GM12878 (cell line): Measurements from ENCODE around the gene SLC22A3. TPM values are rescaled to one million over a fixed set of nuclear protein-coding genes. Genes with fewer than 3 reads are reported as not detected.

Experiments
- ATAC-seq: fragments of 200-7000 bp; cut with Tn5 transposase; 3 replicates; pipeline ENCODE4 v1.9.1; 2020; ENCODE audit warnings: mild to moderate bottlenecking, moderate library complexity
- BruUV-seq: library from RNA; stranded (reverse); fragments of 400-500 nt; replicated peaks from 2 replicates; lab custom pipeline; 2021; lab: Mats Ljungman, UMichigan
- CTCF ChIA-PET: fragments of 300-600 bp; sonication (Branson Sonifier 250); formaldehyde crosslinking; extraction: SDS; loops from one replicate; lab custom pipeline; 2021; ENCODE audit warnings: inconsistent platforms; lab: Yijun Ruan, JAX
- POLR2A ChIA-PET: fragments of 350-600 bp; formaldehyde crosslinking; extraction: SDS; loops from one replicate; lab custom pipeline; 2021; ENCODE audit warnings: inconsistent platforms; lab: Charles Lee
- RAD21 ChIA-PET: fragments of 300-600 bp; sonication (Branson Sonifier 250); formaldehyde crosslinking; loops from one replicate; lab custom pipeline; 2023; ENCODE audit warnings: antibody characterized with exemption; ENCODE audit not compliant: unreplicated experiment; lab: Charles Lee
- SMC1A ChIA-PET: fragments of 300-600 bp; sonication (Branson Sonifier 250); formaldehyde crosslinking; loops from one replicate; lab custom pipeline; 2023; ENCODE audit not compliant: unreplicated experiment, uncharacterized antibody; lab: Charles Lee
- DNase-seq: peaks from one replicate; pipeline ENCODE4 v3.0.0-alpha.2; 2011; ENCODE audit warnings: low read depth, low spot score
- FAIRE-seq: peaks from 3 replicates; lab custom pipeline; 2011; peaks lifted over from hg19 to GRCh38; lab: Jason Lieb, UNC
- H2AFZ ChIP-seq: 2 replicates; pipeline ENCODE4 v1.6.0; 2011; ENCODE audit warnings: low read depth, low read length, control low read depth; ENCODE audit not compliant: control insufficient read depth
- H3K27ac ChIP-seq: 2 replicates; pipeline ENCODE4 v1.5.1; 2011; ENCODE audit warnings: control low read depth; ENCODE audit not compliant: control insufficient read depth, insufficient read depth
- H3K27me3 ChIP-seq, 2 experiments: replicated peaks in 1 of 2; 2 replicates each; pipeline versions ENCODE4 v1.6.0 to v1.6.1; 2011; ENCODE audit warnings: low read length in 1 of 2; ENCODE audit not compliant: control insufficient read depth in 2 of 2, insufficient read depth in 2 of 2
- H3K36me3 ChIP-seq, 2 experiments: 2 replicates each; pipeline ENCODE4 v1.5.1; 2011; ENCODE audit warnings: low read length in 1 of 2; ENCODE audit not compliant: control insufficient read depth in 2 of 2, insufficient read depth in 2 of 2
- H3K4me1 ChIP-seq: 2 replicates; pipeline ENCODE4 v1.6.1; 2011; ENCODE audit warnings: mild to moderate bottlenecking, low read length, moderate library complexity, mixed read lengths; ENCODE audit not compliant: control insufficient read depth, insufficient read depth
- H3K4me2 ChIP-seq: 2 replicates; pipeline ENCODE4 v1.6.0; 2011; ENCODE audit warnings: control low read depth; ENCODE audit not compliant: control insufficient read depth, insufficient read depth
- H3K4me3 ChIP-seq: fragments of 200-600 bp; sonication (generic); 2 replicates; pipeline ENCODE4 v1.5.1; 2016
- H3K79me2 ChIP-seq: 2 replicates; pipeline ENCODE4 v1.6.0; 2011; ENCODE audit warnings: low read length; ENCODE audit not compliant: control insufficient read depth, insufficient read depth
- H3K9ac ChIP-seq: 2 replicates; pipeline ENCODE4 v1.8.0; 2011; ENCODE audit warnings: low read length, control low read depth, mixed read lengths; ENCODE audit not compliant: control insufficient read depth, insufficient read depth
- H3K9me3 ChIP-seq: replicated peaks from 3 replicates; pipeline ENCODE4 v1.5.1; 2011; ENCODE audit warnings: mild to moderate bottlenecking, low read length; ENCODE audit not compliant: control insufficient read depth, insufficient read depth
- H4K20me1 ChIP-seq: 2 replicates; pipeline ENCODE4 v1.6.0; 2011; ENCODE audit not compliant: control insufficient read depth, insufficient read depth
- BCL3 ChIP-seq: IDR thresholded peaks from 2 replicates; pipeline ENCODE4 v1.6.1; 2011; ENCODE audit warnings: borderline replicate concordance, low read depth, mild to moderate bottlenecking, moderate library complexity, low read length; ENCODE audit not compliant: insufficient read depth, poor library complexity, severe bottlenecking
- CBFB ChIP-seq: IDR thresholded peaks from 2 replicates; pipeline ENCODE4 v1.6.1; 2016; ENCODE audit warnings: antibody characterized with exemption, low read depth
- CHD1 ChIP-seq: IDR thresholded peaks from 2 replicates; pipeline ENCODE4 v1.6.1; 2012; ENCODE audit warnings: low read depth, low read length, improper control_type of control experiment
- MEF2B ChIP-seq: fragments of 450-650 bp; IDR thresholded peaks from 2 replicates; pipeline ENCODE4 v1.6.1; 2018; ENCODE audit warnings: mild to moderate bottlenecking, moderate library complexity; ENCODE audit not compliant: partially characterized antibody, poor library complexity, severe bottlenecking
- MYB ChIP-seq: fragments of 150-350 bp; IDR thresholded peaks from 2 replicates; pipeline ENCODE4 v1.6.1; 2014; ENCODE audit warnings: mild to moderate bottlenecking, low read depth, low read length, borderline replicate concordance
- RUNX3 ChIP-seq: IDR thresholded peaks from 2 replicates; pipeline ENCODE4 v1.6.1; 2012; ENCODE audit warnings: low read length, inconsistent platforms
- SIX5 ChIP-seq: IDR thresholded peaks from 2 replicates; pipeline ENCODE4 v1.6.1; 2011; ENCODE audit warnings: mild to moderate bottlenecking, low read depth, low read length, moderate library complexity; ENCODE audit not compliant: severe bottlenecking
- SRF ChIP-seq, 2 experiments: IDR thresholded peaks; 2 replicates each; pipeline ENCODE4 v1.6.1; 2011; ENCODE audit warnings: low read depth in 2 of 2, low read length in 2 of 2, mild to moderate bottlenecking in 1 of 2, moderate library complexity in 1 of 2
- YBX1 ChIP-seq: fragments of 450-650 bp; IDR thresholded peaks from 2 replicates; pipeline ENCODE4 v1.6.1; 2016; ENCODE audit warnings: antibody characterized with exemption
- ZBED1 ChIP-seq: IDR thresholded peaks from 2 replicates; pipeline ENCODE4 v1.6.1; 2016; ENCODE audit warnings: borderline replicate concordance
- ZBTB11 ChIP-seq: fragments of 450-650 bp; formaldehyde crosslinking; IDR thresholded peaks from 2 replicates; pipeline ENCODE4 v1.5.0; 2022; ENCODE audit warnings: mild to moderate bottlenecking, missing genetic modification characterization
- ZZZ3 ChIP-seq: IDR thresholded peaks from 2 replicates; pipeline ENCODE4 v1.6.1; 2011; ENCODE audit warnings: low read depth; ENCODE audit not compliant: control insufficient read depth, insufficient read length
- WGBS: methylation state at CpG from one replicate; pipeline ENCODE4 v1.1.6; 2016; ENCODE audit warnings: low lambda C conversion rate; ENCODE audit not compliant: insufficient replicate concordance, insufficient coverage; ENCODE audit errors: missing lambda C conversion rate; 5-methylcytosine and 5-hydroxymethylcytosine counted together
- in situ Hi-C: fragments of 300-500 bp; cut with MboI; formaldehyde crosslinking; loops from 9 replicates; pipeline ENCODE4 v1.14.3; 2018; ENCODE audit warnings: mixed read lengths
- intact Hi-C: fragments of 100-400 bp; cut with micrococcal nuclease; formaldehyde crosslinking; loops from one replicate; pipeline ENCODE4 v1.14.2; 2022; ENCODE audit not compliant: unreplicated experiment
- polyA plus RNA-seq, 11 experiments: library from polyadenylated mRNA; depleted of rRNA in 4 of 11; unstranded in 6 of 11; stranded (reverse) in 5 of 11; fragments of >200 nt; fragmentation: Nextera tagmentation in 4 of 11; fragmentation: Illumina TruSeq in 1 of 11; extraction: Ambion mirVana in 4 of 11; extraction: Trizol in 1 of 11; gene quantifications; 1 replicate in 1 of 11; 2 replicates in 10 of 11; pipeline versions ENCODE4 v1.2.1 to v1.2.3, GENCODE V29; 2011 to 2016; ENCODE audit warnings: inconsistent platforms in 2 of 11, missing spikeins in 2 of 11, low read depth in 1 of 11
- total RNA-seq, 4 experiments: library from RNA; depleted of rRNA in 3 of 4; stranded (reverse); fragments of >200 nt in 3 of 4; fragmentation: Illumina TruSeq in 1 of 4; extraction: Trizol in 1 of 4; gene quantifications; 2 replicates each; pipeline versions ENCODE4 v1.2.1 to v1.2.3, GENCODE V29; 2013 to 2021

Gene SLC22A3
- total and polyA plus RNA-seq, 10 of the 15 experiments (the other 5 are each of a cell fraction or from before 2014, with no cell fraction given) = 0.07 to 0.15 TPM; not detected in 8

DNA sequence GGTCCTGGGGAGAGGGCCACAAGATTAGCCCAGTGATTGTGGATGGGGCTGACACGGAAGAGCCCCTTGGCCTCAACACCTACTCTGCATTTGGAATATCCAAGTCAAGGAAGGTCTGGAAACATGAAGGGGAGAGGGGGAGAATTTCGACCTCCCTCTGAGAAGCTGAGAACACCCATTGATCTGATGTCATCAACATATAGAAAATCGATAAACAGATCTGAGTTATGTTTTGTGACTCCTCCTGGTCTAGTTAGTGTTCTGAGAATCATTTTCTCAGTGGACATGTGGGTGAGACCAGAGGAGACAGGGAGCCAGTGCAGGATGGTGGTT lies 108.0 kb downstream of the SLC22A3 start:
- no peaks in the 10 kb centered on the region for H4K20me1 ChIP-seq
- H3K9me3 ChIP-seq = no peaks in the 10 kb centered on the region
- RAD21 ChIA-PET = interaction anchor here (1.0 to 1.7 kb wide), 7 partner anchors 9 to 762 kb away, joined by 3 to 16 read pairs (median 5); no protein-coding TSS in a partner anchor
- POLR2A ChIA-PET = no interaction called here
- H3K79me2 ChIP-seq = no peaks in the 10 kb centered on the region
- WGBS = 27% methylated on average over 3 of the region's 3 CpGs
- H3K9ac ChIP-seq = no peak overlapping the region
- no TSS peak for BruUV-seq
- DNase-seq (no peak), FAIRE-seq (no peak), ATAC-seq (no peak)
- no peaks in the 10 kb centered on the region for H3K36me3 ChIP-seq
- no peak overlapping the region for H3K4me2 ChIP-seq
- no peak overlapping the region for H2AFZ ChIP-seq
- no peaks in the 10 kb centered on the region for H3K4me1 ChIP-seq
- intact Hi-C loops = loop anchor here (1.0 to 5.0 kb wide), 3 partner anchors 79 to 589 kb away; no protein-coding TSS in a partner anchor
- in situ Hi-C loops = loop anchor here (5.0 to 25.0 kb wide), 4 partner anchors 81 to 744 kb away; no protein-coding TSS in a partner anchor
- H3K27ac ChIP-seq = no peak overlapping the region
- SMC1A ChIA-PET = interaction anchor here (1.5 to 2.2 kb wide), 6 partner anchors 23 to 765 kb away, joined by 4 to 23 read pairs (median 5); no protein-coding TSS in a partner anchor
- no peaks in the 10 kb centered on the region; a peak in 1 of 4 replicates for H3K27me3 ChIP-seq
- CTCF ChIA-PET = interaction anchor here (1.1 to 3.1 kb wide), 9 partner anchors 43 to 593 kb away, joined by 3 to 49 read pairs (median 6); no protein-coding TSS in a partner anchor
- no peak for TF ChIP-seq ZZZ3
- TF ChIP-seq RUNX3 = 0 out of 2 replicates have a peak, but pooled peaks have one; percentile 8
- TF ChIP-seq, all 136 proteins: peak for 1
- H3K4me3 ChIP-seq = no peak overlapping the region

- in situ Hi-C loops = loop anchor here (5.0 to 25.0 kb wide), 4 partner anchors 79 to 746 kb away; no protein-coding TSS in a partner anchor
- Histone ChIP-seq H3K27ac (no peak overlapping the region), H3K4me1 (peaks cover 11% of the 10 kb centered on the region), H2AFZ (no peak overlapping the region), H3K27me3 (no peaks in the 10 kb centered on the region), H3K4me2 (no peak overlapping the region), H3K4me3 (no peak overlapping the region), H3K79me2 (no peaks in the 10 kb centered on the region), H3K9me3 (no peaks in the 10 kb centered on the region; the same call in 2 of the 3 replicates), H4K20me1 (no peaks in the 10 kb centered on the region), H3K36me3 (no peaks in the 10 kb centered on the region), H3K9ac (no peak overlapping the region)
- no peak for DNase-seq
- ChIA-PET CTCF (interaction anchor here (0.6 kb wide), 1 partner anchor 769 kb away, joined by 4 read pairs; no protein-coding TSS in a partner anchor), POLR2A (no interaction called here), SMC1A (interaction anchor here (1.1 kb wide), 2 partner anchors 320 to 595 kb away, joined by 3 to 6 read pairs; no protein-coding TSS in a partner anchor), RAD21 (interaction anchor here (0.6 kb wide), 1 partner anchor 382 kb away, joined by 3 read pairs; no protein-coding TSS in a partner anchor)
- ATAC-seq = no peak
- no TSS peak for BruUV-seq
- FAIRE-seq = no peak
- 31% methylated on average over 4 of the region's 4 CpGs for WGBS
- intact Hi-C loops = loop anchor here (5.0 kb wide), 1 partner anchor 591 kb away; no protein-coding TSS in a partner anchor
- TF ChIP-seq MYB (no peak), CBFB (no peak), ZBTB11 (CRISPR knock-in tag) (no peak), MEF2B (no peak), YBX1 (no peak), ZBED1 (no peak), BCL3 (no peak), SRF (IDR thresholded peaks at IDR 0.05; ENCODE audit: low read depth in 2 of 2, low read length in 2 of 2) (no peak), CHD1 (no peak), SIX5 (no peak)
Measured at GRCh38 chr6:160457823-160458222, 109.6 kb downstream of the SLC22A3 start.
